GM12878 (cell line): ENCODE data around the gene DNAH17.

Experiments
- ATF7 ChIP-seq: fragments of 450-650 bp; IDR thresholded peaks from 2 replicates; pipeline ENCODE4 v1.6.1; 2016; ENCODE audit warnings: low read depth, mild to moderate bottlenecking
- ESRRA ChIP-seq: IDR thresholded peaks from 2 replicates; pipeline ENCODE4 v1.6.1; 2012; ENCODE audit warnings: mild to moderate bottlenecking, low read length, improper control_type of control experiment
- FOXK2 ChIP-seq: fragments of 450-650 bp; IDR thresholded peaks from 2 replicates; pipeline ENCODE4 v1.6.1; 2017; ENCODE audit warnings: mild to moderate bottlenecking, moderate library complexity
- GABPA ChIP-seq: IDR thresholded peaks from 2 replicates; pipeline ENCODE4 v1.6.1; 2014; ENCODE audit warnings: antibody characterized with exemption, low read depth, mild to moderate bottlenecking, inconsistent platforms
- JUND ChIP-seq: IDR thresholded peaks from 2 replicates; pipeline ENCODE4 v1.6.1; 2012; ENCODE audit warnings: low read depth, mild to moderate bottlenecking, low read length, improper control_type of control experiment, moderate library complexity
- POLR2A ChIP-seq: IDR thresholded peaks from 2 replicates; pipeline ENCODE4 v1.6.1; 2011; ENCODE audit warnings: low read depth, mild to moderate bottlenecking, low read length
- POLR2AphosphoS5 ChIP-seq: IDR thresholded peaks from 2 replicates; pipeline ENCODE4 v1.6.1; 2011; ENCODE audit warnings: mild to moderate bottlenecking, low read length, inconsistent platforms
- RCOR1 ChIP-seq: conservative IDR thresholded peaks from 2 replicates; pipeline ENCODE4 v1.6.1; 2012; ENCODE audit warnings: low read depth, low read length, improper control_type of control experiment
- YY1 ChIP-seq: IDR thresholded peaks from 2 replicates; pipeline ENCODE4 v1.6.1; 2011; ENCODE audit warnings: low read depth, mild to moderate bottlenecking, low read length
- TF ChIP-seq, protein P1 (sequence below), 3 experiments: IDR thresholded peaks in 2 of 3; conservative IDR thresholded peaks in 1 of 3; 2 replicates each; pipeline ENCODE4 v1.5.1; 2011; ENCODE audit warnings: low read depth in 3 of 3, low read length in 3 of 3, mild to moderate bottlenecking in 3 of 3, control low read depth in 2 of 3, moderate library complexity in 2 of 3, inconsistent platforms in 1 of 3, mixed read lengths in 1 of 3; ENCODE audit not compliant: control insufficient read depth in 2 of 3, insufficient read depth in 1 of 3; ENCODE audit errors: extremely low read depth in 1 of 3
- TF ChIP-seq, protein P2 (sequence below): fragments of 450-650 bp; IDR thresholded peaks from 2 replicates; pipeline ENCODE4 v1.6.1; 2014; ENCODE audit warnings: mild to moderate bottlenecking
- TF ChIP-seq, protein P3 (sequence below): IDR thresholded peaks from 2 replicates; pipeline ENCODE4 v1.6.1; 2012; ENCODE audit warnings: mild to moderate bottlenecking, low read depth, low read length
- TF ChIP-seq, protein P4 (sequence below): fragments of 450-650 bp; IDR thresholded peaks from 2 replicates; pipeline ENCODE4 v1.6.1; 2017; ENCODE audit warnings: mild to moderate bottlenecking, moderate library complexity

DNA sequence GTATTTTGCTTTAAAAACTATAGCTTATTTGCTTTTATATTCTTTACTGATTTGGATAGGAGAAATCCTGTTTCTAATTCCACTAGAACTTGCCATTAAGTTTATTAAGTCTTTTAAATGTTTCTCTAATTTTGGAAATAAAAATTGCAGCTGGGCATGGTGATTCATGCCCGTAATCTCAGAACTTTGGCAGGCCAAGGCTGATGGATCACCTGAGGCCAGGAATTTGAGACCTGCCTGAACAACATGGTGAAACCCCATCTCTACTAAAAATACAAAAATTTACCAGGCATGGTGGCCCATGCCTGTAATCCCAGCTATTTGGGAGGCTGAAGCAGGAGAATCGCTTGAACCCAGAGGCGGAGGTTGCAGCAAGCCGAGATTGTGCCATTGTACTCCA is 30.7 kb downstream of the DNAH17 start:
- no peak for TF ChIP-seq JUND
- no peak for TF ChIP-seq ATF7
- TF ChIP-seq, protein P1, sequence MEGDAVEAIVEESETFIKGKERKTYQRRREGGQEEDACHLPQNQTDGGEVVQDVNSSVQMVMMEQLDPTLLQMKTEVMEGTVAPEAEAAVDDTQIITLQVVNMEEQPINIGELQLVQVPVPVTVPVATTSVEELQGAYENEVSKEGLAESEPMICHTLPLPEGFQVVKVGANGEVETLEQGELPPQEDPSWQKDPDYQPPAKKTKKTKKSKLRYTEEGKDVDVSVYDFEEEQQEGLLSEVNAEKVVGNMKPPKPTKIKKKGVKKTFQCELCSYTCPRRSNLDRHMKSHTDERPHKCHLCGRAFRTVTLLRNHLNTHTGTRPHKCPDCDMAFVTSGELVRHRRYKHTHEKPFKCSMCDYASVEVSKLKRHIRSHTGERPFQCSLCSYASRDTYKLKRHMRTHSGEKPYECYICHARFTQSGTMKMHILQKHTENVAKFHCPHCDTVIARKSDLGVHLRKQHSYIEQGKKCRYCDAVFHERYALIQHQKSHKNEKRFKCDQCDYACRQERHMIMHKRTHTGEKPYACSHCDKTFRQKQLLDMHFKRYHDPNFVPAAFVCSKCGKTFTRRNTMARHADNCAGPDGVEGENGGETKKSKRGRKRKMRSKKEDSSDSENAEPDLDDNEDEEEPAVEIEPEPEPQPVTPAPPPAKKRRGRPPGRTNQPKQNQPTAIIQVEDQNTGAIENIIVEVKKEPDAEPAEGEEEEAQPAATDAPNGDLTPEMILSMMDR (IDR thresholded peaks at IDR 0.05 in 2 of 3, conservative IDR thresholded peaks at IDR 0.05 in 1 of 3; ENCODE audit: control insufficient read depth in 2 of 3, extremely low read depth in 1 of 3, insufficient read depth in 1 of 3, low read depth in 3 of 3, low read length in 3 of 3) = no peak
- TF ChIP-seq, protein P2, sequence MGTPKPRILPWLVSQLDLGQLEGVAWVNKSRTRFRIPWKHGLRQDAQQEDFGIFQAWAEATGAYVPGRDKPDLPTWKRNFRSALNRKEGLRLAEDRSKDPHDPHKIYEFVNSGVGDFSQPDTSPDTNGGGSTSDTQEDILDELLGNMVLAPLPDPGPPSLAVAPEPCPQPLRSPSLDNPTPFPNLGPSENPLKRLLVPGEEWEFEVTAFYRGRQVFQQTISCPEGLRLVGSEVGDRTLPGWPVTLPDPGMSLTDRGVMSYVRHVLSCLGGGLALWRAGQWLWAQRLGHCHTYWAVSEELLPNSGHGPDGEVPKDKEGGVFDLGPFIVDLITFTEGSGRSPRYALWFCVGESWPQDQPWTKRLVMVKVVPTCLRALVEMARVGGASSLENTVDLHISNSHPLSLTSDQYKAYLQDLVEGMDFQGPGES = no peak
- TF ChIP-seq FOXK2 = no peak
- TF ChIP-seq YY1 = no peak
- TF ChIP-seq, protein P3, sequence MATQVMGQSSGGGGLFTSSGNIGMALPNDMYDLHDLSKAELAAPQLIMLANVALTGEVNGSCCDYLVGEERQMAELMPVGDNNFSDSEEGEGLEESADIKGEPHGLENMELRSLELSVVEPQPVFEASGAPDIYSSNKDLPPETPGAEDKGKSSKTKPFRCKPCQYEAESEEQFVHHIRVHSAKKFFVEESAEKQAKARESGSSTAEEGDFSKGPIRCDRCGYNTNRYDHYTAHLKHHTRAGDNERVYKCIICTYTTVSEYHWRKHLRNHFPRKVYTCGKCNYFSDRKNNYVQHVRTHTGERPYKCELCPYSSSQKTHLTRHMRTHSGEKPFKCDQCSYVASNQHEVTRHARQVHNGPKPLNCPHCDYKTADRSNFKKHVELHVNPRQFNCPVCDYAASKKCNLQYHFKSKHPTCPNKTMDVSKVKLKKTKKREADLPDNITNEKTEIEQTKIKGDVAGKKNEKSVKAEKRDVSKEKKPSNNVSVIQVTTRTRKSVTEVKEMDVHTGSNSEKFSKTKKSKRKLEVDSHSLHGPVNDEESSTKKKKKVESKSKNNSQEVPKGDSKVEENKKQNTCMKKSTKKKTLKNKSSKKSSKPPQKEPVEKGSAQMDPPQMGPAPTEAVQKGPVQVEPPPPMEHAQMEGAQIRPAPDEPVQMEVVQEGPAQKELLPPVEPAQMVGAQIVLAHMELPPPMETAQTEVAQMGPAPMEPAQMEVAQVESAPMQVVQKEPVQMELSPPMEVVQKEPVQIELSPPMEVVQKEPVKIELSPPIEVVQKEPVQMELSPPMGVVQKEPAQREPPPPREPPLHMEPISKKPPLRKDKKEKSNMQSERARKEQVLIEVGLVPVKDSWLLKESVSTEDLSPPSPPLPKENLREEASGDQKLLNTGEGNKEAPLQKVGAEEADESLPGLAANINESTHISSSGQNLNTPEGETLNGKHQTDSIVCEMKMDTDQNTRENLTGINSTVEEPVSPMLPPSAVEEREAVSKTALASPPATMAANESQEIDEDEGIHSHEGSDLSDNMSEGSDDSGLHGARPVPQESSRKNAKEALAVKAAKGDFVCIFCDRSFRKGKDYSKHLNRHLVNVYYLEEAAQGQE = no peak
- TF ChIP-seq ESRRA = no peak
- TF ChIP-seq, protein P4, sequence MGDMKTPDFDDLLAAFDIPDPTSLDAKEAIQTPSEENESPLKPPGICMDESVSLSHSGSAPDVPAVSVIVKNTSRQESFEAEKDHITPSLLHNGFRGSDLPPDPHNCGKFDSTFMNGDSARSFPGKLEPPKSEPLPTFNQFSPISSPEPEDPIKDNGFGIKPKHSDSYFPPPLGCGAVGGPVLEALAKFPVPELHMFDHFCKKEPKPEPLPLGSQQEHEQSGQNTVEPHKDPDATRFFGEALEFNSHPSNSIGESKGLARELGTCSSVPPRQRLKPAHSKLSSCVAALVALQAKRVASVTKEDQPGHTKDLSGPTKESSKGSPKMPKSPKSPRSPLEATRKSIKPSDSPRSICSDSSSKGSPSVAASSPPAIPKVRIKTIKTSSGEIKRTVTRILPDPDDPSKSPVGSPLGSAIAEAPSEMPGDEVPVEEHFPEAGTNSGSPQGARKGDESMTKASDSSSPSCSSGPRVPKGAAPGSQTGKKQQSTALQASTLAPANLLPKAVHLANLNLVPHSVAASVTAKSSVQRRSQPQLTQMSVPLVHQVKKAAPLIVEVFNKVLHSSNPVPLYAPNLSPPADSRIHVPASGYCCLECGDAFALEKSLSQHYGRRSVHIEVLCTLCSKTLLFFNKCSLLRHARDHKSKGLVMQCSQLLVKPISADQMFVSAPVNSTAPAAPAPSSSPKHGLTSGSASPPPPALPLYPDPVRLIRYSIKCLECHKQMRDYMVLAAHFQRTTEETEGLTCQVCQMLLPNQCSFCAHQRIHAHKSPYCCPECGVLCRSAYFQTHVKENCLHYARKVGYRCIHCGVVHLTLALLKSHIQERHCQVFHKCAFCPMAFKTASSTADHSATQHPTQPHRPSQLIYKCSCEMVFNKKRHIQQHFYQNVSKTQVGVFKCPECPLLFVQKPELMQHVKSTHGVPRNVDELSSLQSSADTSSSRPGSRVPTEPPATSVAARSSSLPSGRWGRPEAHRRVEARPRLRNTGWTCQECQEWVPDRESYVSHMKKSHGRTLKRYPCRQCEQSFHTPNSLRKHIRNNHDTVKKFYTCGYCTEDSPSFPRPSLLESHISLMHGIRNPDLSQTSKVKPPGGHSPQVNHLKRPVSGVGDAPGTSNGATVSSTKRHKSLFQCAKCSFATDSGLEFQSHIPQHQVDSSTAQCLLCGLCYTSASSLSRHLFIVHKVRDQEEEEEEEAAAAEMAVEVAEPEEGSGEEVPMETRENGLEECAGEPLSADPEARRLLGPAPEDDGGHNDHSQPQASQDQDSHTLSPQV = no peak
- no peak for TF ChIP-seq RCOR1
- TF ChIP-seq POLR2A = no peak
- TF ChIP-seq POLR2AphosphoS5 = no peak
- TF ChIP-seq GABPA = no peak
